ENCODE results near the gene FBXL15.

FBXL15 gene

GRCh38 chr10:102455893-102456471 is 35.3 kb downstream of the FBXL15 start:
- no peak for TF ChIP-seq CTCF (IDR thresholded peaks at IDR 0.05; ENCODE audit: low read depth, low read length)
- no peak overlapping the region for H3K4me3 ChIP-seq (replicated peaks in 1 of 2; ENCODE audit: low read depth in 2 of 2, low read length in 2 of 2)
- DNase-seq (ENCODE audit: low read depth in 2 of 2) = peak; percentile 86 to 89

- TF ChIP-seq CTCF (IDR thresholded peaks at IDR 0.05; ENCODE audit: low read depth, low read length) = no peak
- no peak overlapping the region for H3K4me3 ChIP-seq (replicated peaks in 1 of 2; ENCODE audit: low read depth in 2 of 2, low read length in 2 of 2)
Measured at GRCh38 chr10:102457591-102458150, 37.0 kb downstream of the FBXL15 start.

GRCh38 chr10:102458656-102459055 is 38.0 kb downstream of the FBXL15 start:
- no peak for DNase-seq (ENCODE audit: low read depth in 2 of 2)
- TF ChIP-seq CTCF (IDR thresholded peaks at IDR 0.05; ENCODE audit: low read depth, low read length) = no peak
- H3K4me3 ChIP-seq (replicated peaks in 1 of 2; ENCODE audit: low read depth in 2 of 2, low read length in 2 of 2) = no peak overlapping the region

More at GRCh38 chr10:102457591-102458150, 37.0 kb downstream of the FBXL15 start:
- no peak for DNase-seq (ENCODE audit: low read depth in 2 of 2)

- no peak for DNase-seq (ENCODE audit: low read depth in 2 of 2)
- H3K4me3 ChIP-seq (replicated peaks in 1 of 2; ENCODE audit: low read depth in 2 of 2, low read length in 2 of 2) = peak overlapping the region in 1 of 2 donors; percentile 51
- TF ChIP-seq CTCF (IDR thresholded peaks at IDR 0.05; ENCODE audit: low read depth, low read length) = no peak
Measured at GRCh38 chr10:102460836-102461186, 40.2 kb downstream of the FBXL15 start.

- DNase-seq (ENCODE audit: low read depth in 2 of 2) = peak; percentile 79 to 87
- peak overlapping the region; percentile 51 to 66 for H3K4me3 ChIP-seq (replicated peaks in 1 of 2; ENCODE audit: low read depth in 2 of 2, low read length in 2 of 2)
- no peak for TF ChIP-seq CTCF (IDR thresholded peaks at IDR 0.05; ENCODE audit: low read depth, low read length)
Measured at GRCh38 chr10:102461187-102462054, 40.8 kb downstream of the FBXL15 start.

GRCh38 chr10:102462512-102463054 is 41.9 kb downstream of the FBXL15 start:
- no peak overlapping the region for H3K4me3 ChIP-seq (replicated peaks in 1 of 2; ENCODE audit: low read depth in 2 of 2, low read length in 2 of 2)
- no peak for TF ChIP-seq CTCF (IDR thresholded peaks at IDR 0.05; ENCODE audit: low read depth, low read length)
- DNase-seq (ENCODE audit: low read depth in 2 of 2) = no peak

Data from cardiac fibroblast (primary cell).